Measurements from ENCODE around the gene HEBP1.

DNA sequence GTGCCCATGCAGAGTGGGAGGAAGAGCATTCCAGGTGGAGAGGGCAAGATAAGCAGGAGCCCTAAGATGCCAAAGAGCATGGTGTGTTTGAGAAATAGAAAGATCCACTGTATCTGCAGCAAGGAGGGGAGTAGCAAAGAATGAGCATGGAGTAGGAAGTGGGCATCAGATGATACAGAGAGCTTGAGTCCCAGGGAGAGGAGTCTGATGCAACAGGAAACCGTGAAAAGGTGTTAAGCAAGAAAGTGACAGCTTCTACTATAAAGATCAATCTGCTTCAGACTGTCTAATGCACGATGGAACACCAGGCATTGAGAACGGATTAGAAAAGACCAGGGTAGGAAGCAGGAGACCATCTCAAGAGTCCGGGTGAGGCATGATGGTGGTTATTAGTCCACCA lies 35.8 kb downstream of the HEBP1 start:
- TF ChIP-seq, protein P1, sequence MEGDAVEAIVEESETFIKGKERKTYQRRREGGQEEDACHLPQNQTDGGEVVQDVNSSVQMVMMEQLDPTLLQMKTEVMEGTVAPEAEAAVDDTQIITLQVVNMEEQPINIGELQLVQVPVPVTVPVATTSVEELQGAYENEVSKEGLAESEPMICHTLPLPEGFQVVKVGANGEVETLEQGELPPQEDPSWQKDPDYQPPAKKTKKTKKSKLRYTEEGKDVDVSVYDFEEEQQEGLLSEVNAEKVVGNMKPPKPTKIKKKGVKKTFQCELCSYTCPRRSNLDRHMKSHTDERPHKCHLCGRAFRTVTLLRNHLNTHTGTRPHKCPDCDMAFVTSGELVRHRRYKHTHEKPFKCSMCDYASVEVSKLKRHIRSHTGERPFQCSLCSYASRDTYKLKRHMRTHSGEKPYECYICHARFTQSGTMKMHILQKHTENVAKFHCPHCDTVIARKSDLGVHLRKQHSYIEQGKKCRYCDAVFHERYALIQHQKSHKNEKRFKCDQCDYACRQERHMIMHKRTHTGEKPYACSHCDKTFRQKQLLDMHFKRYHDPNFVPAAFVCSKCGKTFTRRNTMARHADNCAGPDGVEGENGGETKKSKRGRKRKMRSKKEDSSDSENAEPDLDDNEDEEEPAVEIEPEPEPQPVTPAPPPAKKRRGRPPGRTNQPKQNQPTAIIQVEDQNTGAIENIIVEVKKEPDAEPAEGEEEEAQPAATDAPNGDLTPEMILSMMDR (IDR thresholded peaks at IDR 0.05; ENCODE audit: low read depth, low read length, poor library complexity, severe bottlenecking): no peak
- no peak for TF ChIP-seq EZH2phosphoT487 (IDR thresholded peaks at IDR 0.05; ENCODE audit: borderline replicate concordance, low read length)

All from DOHH2 (cell line).